Ectodermal cell (in vitro differentiated cells): ENCODE data around the gene ATP2B3.

Experiments
- H3K27ac ChIP-seq: 2 replicates; pipeline ENCODE4 v1.7.0; 2013; ENCODE audit warnings: mild to moderate bottlenecking, low read depth, low read length; ENCODE audit not compliant: insufficient read depth, poor library complexity, severe bottlenecking
- H3K27me3 ChIP-seq: 2 replicates; pipeline ENCODE4 v1.7.0; 2013; ENCODE audit warnings: mild to moderate bottlenecking, low read length; ENCODE audit not compliant: insufficient read depth, control insufficient read depth, poor library complexity, severe bottlenecking
- H3K36me3 ChIP-seq: one replicate; pipeline ENCODE4 v1.7.0; 2013; ENCODE audit warnings: low read length; ENCODE audit not compliant: control insufficient read depth, insufficient read depth
- H3K4me1 ChIP-seq: one replicate; pipeline ENCODE4 v1.7.0; 2013; ENCODE audit warnings: low read length; ENCODE audit not compliant: control insufficient read depth, insufficient read depth
- H3K4me3 ChIP-seq: 2 replicates; pipeline ENCODE4 v1.7.0; 2013; ENCODE audit warnings: low read depth, low read length, control low read depth; ENCODE audit not compliant: insufficient read depth
- H3K9me3 ChIP-seq: 2 replicates; pipeline ENCODE4 v1.7.0; 2013; ENCODE audit warnings: mild to moderate bottlenecking, low read length, moderate library complexity; ENCODE audit not compliant: control insufficient read depth
- WGBS, 2 experiments: methylation state at CpG; one replicate each; pipeline ENCODE4 v1.1.7; 2013; ENCODE audit warnings: missing lambda C conversion rate in 2 of 2; 5-methylcytosine and 5-hydroxymethylcytosine counted together

Gene ATP2B3

DNA sequence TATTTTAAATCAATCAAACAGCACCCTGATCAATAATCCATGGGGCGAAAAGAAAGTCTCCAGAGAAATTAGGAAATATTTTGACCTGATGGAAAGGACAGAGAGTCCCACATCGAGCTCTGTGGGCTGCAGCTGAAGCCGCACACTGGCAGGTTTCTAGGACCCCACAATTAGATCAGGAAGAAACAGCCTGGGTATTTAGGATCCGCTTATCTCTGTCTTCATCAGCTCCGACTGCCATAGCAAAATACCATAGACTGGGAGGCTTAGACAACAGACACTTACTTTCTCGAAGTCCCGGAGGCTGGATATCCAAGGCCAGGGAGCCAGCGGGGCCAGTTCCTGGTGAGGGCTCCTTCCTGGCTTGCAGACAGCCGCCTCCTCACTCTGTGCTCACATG lies 45.1 kb downstream of the ATP2B3 start:
- Histone ChIP-seq H3K36me3 (no peaks in the 10 kb centered on the region), H3K4me3 (no peak overlapping the region), H3K27me3 (no peaks in the 10 kb centered on the region), H3K27ac (no peak overlapping the region), H3K9me3 (no peaks in the 10 kb centered on the region), H3K4me1 (no peaks in the 10 kb centered on the region)
- 94 to 97% methylated on average over 9 of the region's 9 CpGs for WGBS, 2 experiments

DNA sequence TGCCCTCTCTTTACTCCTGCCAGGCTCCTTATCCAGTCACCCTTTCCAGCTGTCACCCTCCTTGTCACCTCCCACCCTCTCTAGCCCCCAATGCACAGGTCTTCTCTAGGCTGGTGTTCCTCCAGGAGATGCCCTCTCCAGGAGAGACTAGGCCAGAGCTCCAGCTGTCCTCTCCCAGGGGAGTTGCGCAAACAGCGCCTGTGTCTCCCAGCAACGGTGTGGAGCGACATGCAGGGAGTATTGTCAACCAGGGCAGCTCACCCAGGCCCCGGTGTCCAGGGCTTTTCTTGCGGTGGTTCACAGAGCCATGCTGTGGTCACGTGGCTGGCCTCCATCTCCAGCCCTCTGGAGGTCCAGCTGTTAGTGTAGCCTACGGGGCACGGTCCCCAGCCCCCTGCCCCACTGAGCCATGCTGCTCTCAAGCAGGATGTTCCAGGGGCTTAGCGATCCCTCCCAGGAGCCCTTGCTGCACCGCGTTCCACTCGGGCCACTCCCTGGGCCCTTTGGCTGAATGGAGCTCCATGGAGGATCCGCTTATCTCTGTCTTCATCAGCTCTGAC lies 46.7 kb downstream of the ATP2B3 start:
- H3K4me1 ChIP-seq: no peaks in the 10 kb centered on the region
- no peaks in the 10 kb centered on the region for H3K36me3 ChIP-seq
- no peak overlapping the region for H3K4me3 ChIP-seq
- no peaks in the 10 kb centered on the region for H3K9me3 ChIP-seq
- H3K27ac ChIP-seq: no peak overlapping the region
- 85 to 89% methylated on average over 14 of the region's 14 CpGs for WGBS, 2 experiments
- no peaks in the 10 kb centered on the region for H3K27me3 ChIP-seq

DNA sequence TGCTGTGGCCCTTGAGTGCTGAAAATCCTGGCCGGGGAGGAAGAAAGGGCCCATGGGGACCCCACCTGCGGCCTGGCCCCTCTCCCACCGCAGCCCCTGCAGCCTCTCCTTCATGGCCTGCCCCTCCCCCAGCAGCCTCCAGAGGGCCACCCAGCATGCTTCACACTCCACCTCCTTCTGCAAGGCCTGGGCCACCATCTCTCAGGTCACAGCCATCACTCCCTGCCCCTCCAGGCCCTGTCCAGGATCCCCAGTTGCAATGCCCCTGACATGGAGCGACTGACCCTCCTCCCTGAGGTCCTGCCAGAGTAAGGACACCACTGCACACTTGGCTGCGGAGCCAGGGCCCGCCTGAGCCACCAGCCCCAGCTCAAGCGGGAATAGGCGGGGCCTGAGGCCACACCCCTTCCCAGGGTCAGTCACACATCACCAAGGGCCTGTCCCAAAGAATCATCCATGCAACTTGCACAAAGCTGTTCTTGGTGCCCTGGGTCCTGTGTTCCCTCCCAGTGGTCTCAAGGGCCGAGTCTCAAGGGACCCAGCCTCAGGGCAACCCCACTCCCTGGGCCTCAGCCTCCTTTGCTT lies 48.6 kb downstream of the ATP2B3 start:
- Histone ChIP-seq H3K4me1 (no peaks in the 10 kb centered on the region), H3K4me3 (no peak overlapping the region), H3K27me3 (no peaks in the 10 kb centered on the region), H3K36me3 (no peaks in the 10 kb centered on the region), H3K27ac (no peak overlapping the region), H3K9me3 (no peaks in the 10 kb centered on the region)
- 68 to 76% methylated on average over 9 of the region's 9 CpGs for WGBS, 2 experiments

DNA sequence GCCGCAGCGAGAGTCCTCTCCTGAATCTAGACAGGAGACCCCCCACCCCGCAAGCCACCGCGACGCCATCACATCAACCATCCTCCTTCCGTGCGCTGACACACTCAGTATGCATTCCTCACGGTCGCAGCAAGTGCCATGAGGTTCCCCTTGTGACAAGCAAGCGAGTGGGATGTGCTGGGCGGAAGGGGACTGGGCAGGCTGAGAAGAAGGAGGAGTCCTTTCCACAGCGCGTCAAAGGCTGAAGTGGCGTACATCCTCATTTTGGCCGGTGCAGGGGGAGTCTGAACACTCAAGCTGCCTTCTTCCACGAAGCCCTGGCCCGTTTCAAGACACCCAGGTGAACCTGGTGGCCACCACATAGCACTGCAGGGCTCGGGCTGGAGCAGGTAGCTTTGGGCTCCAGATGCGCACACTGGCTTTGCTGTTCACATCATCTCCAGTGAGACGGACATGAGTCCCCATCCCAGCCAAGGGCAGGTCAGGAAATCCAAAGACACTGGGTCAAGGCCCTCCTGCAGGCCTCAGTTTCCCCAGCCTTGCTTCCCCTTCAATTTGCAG lies 51.1 kb downstream of the ATP2B3 start:
- Histone ChIP-seq H3K27me3 (no peaks in the 10 kb centered on the region), H3K9me3 (no peaks in the 10 kb centered on the region)
- 90 to 92% methylated on average over 21 of the region's 21 CpGs for WGBS, 2 experiments

DNA sequence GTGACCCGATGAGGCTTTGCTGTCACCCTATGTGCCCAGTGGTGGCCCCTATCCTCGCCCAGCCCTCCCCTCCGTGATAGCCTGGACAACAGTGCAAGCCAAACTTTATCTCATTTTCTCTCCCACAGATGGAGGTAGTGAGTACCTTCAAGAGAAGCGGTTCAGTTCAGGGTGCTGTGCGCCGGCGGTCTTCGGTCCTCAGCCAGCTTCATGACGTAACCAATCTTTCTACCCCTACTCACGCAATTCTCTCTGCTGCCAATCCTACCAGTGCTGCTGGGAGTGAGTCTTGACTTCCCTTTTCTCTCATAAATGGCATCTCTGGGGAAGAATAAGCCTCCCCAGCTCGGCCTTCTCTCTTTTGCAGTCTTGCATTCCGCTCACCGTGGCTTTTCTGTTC lies 52.0 kb downstream of the ATP2B3 start:
- H3K4me3 ChIP-seq: no peak overlapping the region
- no peaks in the 10 kb centered on the region for H3K27me3 ChIP-seq
- H3K36me3 ChIP-seq: no peaks in the 10 kb centered on the region
- H3K9me3 ChIP-seq: no peaks in the 10 kb centered on the region
- no peak overlapping the region for H3K27ac ChIP-seq
- no peaks in the 10 kb centered on the region for H3K4me1 ChIP-seq
- 93 to 96% methylated on average over 13 of the region's 13 CpGs for WGBS, 2 experiments

More for the DNA sequence above, 51.1 kb downstream of the ATP2B3 start:
- Histone ChIP-seq H3K36me3 (no peaks in the 10 kb centered on the region), H3K4me3 (no peak overlapping the region), H3K4me1 (no peaks in the 10 kb centered on the region), H3K27ac (no peak overlapping the region)

- no peaks in the 10 kb centered on the region for H3K9me3 ChIP-seq
- WGBS, 2 experiments: 87 to 88% methylated on average over 4 to 5 of the region's 6 CpGs
- H3K36me3 ChIP-seq: no peaks in the 10 kb centered on the region
- H3K4me3 ChIP-seq: no peak overlapping the region
- no peak overlapping the region for H3K27ac ChIP-seq
- no peaks in the 10 kb centered on the region for H3K27me3 ChIP-seq
- no peaks in the 10 kb centered on the region for H3K4me1 ChIP-seq
Observed at GRCh38 chrX:153571534-153571908, 54.1 kb downstream of the ATP2B3 start.

GRCh38 chrX:153572601-153573000 lies 55.2 kb downstream of the ATP2B3 start:
- no peaks in the 10 kb centered on the region for H3K9me3 ChIP-seq
- H3K27me3 ChIP-seq: no peaks in the 10 kb centered on the region
- no peaks in the 10 kb centered on the region for H3K36me3 ChIP-seq
- no peak overlapping the region for H3K27ac ChIP-seq
- no peaks in the 10 kb centered on the region for H3K4me1 ChIP-seq
- WGBS, 2 experiments: 92 to 94% methylated on average over 9 to 10 of the region's 10 CpGs
- H3K4me3 ChIP-seq: no peak overlapping the region

DNA sequence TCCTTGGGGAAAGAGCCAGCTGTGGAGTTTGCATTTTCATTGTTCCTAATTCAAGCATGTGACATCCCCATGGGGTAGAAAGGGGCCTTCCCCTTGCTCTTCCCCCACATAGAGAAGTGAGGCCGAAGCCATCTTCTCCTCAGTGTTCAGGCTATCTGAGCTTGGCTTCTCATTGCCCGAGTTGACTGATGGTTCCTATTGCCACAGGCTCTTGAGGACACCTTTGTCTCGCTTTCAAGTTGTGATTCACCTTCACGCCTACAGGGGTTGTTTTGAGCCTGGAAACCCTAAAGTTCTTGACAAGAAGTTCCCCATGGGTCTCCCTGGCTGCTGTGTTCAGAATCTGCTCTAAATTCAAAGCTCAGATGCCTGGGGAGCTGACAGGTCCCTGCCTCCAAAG lies 56.5 kb downstream of the ATP2B3 start:
- Histone ChIP-seq H3K4me1 (no peaks in the 10 kb centered on the region), H3K27ac (no peak overlapping the region), H3K9me3 (no peaks in the 10 kb centered on the region), H3K4me3 (no peak overlapping the region), H3K27me3 (no peaks in the 10 kb centered on the region), H3K36me3 (no peaks in the 10 kb centered on the region)
- 87% methylated on average over 4 of the region's 4 CpGs for WGBS, 2 experiments

- Histone ChIP-seq H3K36me3 (no peaks in the 10 kb centered on the region), H3K27me3 (no peaks in the 10 kb centered on the region), H3K27ac (no peak overlapping the region), H3K4me3 (no peak overlapping the region), H3K9me3 (no peaks in the 10 kb centered on the region), H3K4me1 (no peaks in the 10 kb centered on the region)
- WGBS, 2 experiments: 89 to 92% methylated on average over 10 of the region's 10 CpGs
Observed at GRCh38 chrX:153576239-153576870, 58.9 kb downstream of the ATP2B3 start.

GRCh38 chrX:153576961-153577360 lies 59.5 kb downstream of the ATP2B3 start:
- no peaks in the 10 kb centered on the region for H3K36me3 ChIP-seq
- WGBS, 2 experiments: 88 to 90% methylated on average over 6 of the region's 6 CpGs
- no peaks in the 10 kb centered on the region for H3K9me3 ChIP-seq
- no peaks in the 10 kb centered on the region for H3K4me1 ChIP-seq
- no peaks in the 10 kb centered on the region for H3K27me3 ChIP-seq
- H3K4me3 ChIP-seq: no peak overlapping the region
- no peak overlapping the region for H3K27ac ChIP-seq
